Smooth muscle cell of bladder (primary cell): Measurements from ENCODE around the gene NMD3. TPM values are rescaled to one million over a fixed set of nuclear protein-coding genes. Genes with fewer than 3 reads are reported as not detected.

Experiments used
- total RNA-seq: library from RNA; depleted of rRNA; stranded (reverse); fragments of >200 nt; gene quantifications from 2 replicates; pipeline ENCODE4 v1.2.3, GENCODE V29; 2014

Gene NMD3
- total RNA-seq = 57.3 and 77.0 TPM in 2 replicates

DNA sequence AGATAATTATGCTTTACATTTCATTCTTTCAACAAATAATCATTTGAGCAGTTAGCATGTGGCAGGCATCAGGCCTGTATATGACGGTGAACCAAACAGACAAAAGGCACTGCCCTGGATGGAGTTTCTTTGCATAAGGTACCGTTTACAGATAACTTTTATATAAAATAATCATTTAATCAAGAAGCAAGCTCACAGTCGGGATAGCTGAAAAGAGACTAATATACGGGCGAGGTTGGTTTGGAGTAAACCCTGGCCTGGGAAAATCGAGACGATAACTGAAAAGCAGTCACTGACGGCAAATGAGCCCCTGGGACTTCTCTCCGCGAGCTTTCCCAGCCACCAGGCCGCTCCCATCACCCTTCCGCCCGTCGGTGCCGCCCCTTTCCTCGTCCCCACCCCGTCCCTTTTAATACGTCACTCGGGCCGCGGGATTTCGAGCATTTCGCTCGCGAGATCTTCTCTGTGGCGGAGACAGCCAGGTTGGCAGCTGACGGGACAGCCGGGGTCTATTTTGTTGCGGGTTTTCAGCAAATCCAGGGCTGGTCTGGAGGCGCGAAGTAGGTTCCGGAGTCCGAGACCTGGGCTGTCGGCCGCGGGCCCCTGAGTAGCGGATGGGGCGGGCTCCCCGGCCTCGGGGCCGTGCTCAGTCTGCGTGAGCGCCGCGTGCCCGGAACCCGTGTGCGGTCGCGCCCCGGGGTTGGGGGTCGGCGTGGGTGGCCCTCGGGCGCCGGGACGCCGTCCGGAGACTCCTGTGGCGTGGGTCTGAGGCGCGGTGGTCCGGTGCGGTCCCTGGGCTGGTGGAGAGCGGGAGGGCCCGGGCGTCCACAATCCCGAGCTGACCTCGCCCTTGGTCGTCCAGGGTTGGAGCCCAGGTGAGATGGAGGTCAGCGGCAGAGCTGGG lies at the start of gene NMD3:
Gene NMD3, plus strand, starts transcription at position 462 of the 904 bp plus-strand sequence. CDS start 703 bp downstream, outside the sequence.

Other genes with a start within 250 kb of the NMD3 start
- 10.1 and 10.6 TPM in 2 replicates for gene B3GALNT1, start 116.0 kb upstream of the NMD3 start, total RNA-seq
- gene SPTSSB, start 150.2 kb downstream of the NMD3 start, total RNA-seq = not detected in 2 replicates